ENCODE results near the gene HTR6.

DNA sequence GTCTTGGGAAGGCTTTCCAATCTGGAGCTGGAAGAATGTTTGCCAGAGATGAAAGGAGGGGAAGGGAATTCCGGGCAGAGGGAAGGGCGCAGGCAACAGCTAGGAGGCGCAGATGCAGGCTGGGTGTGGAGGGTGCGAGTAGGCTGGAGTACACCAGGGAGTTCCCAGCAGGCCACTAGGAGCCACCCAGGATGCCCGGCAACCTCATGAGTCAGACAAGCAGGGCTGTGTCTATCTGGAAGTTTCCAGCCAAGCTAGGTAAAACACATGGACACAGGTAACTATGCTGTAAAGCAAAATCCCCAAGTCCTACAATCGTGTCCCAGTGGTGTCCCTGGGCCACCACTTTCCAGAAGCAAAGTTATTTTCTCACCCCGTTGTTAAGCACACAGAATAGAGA is 21.6 kb upstream of the HTR6 start:
- TF ChIP-seq, protein P1, sequence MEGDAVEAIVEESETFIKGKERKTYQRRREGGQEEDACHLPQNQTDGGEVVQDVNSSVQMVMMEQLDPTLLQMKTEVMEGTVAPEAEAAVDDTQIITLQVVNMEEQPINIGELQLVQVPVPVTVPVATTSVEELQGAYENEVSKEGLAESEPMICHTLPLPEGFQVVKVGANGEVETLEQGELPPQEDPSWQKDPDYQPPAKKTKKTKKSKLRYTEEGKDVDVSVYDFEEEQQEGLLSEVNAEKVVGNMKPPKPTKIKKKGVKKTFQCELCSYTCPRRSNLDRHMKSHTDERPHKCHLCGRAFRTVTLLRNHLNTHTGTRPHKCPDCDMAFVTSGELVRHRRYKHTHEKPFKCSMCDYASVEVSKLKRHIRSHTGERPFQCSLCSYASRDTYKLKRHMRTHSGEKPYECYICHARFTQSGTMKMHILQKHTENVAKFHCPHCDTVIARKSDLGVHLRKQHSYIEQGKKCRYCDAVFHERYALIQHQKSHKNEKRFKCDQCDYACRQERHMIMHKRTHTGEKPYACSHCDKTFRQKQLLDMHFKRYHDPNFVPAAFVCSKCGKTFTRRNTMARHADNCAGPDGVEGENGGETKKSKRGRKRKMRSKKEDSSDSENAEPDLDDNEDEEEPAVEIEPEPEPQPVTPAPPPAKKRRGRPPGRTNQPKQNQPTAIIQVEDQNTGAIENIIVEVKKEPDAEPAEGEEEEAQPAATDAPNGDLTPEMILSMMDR (IDR thresholded peaks at IDR 0.05): no peak
- TF ChIP-seq POLR2A (IDR thresholded peaks at IDR 0.05): no peak
- TF ChIP-seq EP300 (IDR thresholded peaks at IDR 0.05): no peak

Measured in tibial nerve (tissue), 4 donors.